HG02759 (cell line): ENCODE results near the gene ATF1.
"Not testable (repeated sequence)": the region's sequence is repeated elsewhere in the genome, so short reads cannot be mapped to it uniquely, and the experiment has no call there.

Source experiments
- ATAC-seq: cut with Tn5 transposase; IDR thresholded peaks from one replicate; pipeline ENCODE4 v1.9.1; 2021; ENCODE audit warnings: mild to moderate bottlenecking, moderate library complexity; ENCODE audit not compliant: unreplicated experiment

ATF1 gene

GRCh38 chr12:50855218-50855617 lies 91.3 kb downstream of the ATF1 start:
- ATAC-seq, result not testable (repeated sequence)

GRCh38 chr12:50855679-50856078 lies 91.8 kb downstream of the ATF1 start:
- ATAC-seq, result not testable (repeated sequence)

DNA sequence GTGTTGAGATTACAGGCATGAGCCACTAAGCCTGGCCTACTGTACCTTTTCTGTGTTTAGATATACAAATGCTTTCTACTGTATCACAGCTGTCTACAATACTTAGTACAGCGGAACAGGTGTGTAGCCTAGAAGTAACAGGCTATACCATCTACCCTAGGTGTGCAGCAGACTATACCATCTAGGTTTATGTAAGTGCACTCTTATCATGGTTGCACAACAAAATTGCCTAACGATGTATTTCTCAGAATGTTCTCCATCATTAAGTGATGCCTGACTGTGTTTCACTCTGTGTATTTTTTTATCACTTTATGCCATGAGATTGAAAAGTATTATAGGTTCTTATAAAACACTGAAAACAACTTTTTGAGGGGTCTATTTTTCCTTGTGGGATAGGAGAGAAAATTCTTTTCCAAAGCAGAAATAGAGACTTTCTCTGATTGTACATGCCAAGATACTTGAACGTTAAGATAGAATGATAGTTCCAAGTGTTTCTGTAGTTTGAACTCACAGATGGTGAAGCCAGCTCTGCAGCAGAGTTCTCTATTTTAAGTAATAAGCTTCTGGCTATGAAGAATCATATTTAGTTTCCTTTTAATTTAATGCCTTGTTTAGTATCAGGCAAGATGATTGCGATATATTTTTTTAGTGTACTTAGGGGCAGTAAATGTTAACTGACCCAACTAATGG lies 95.9 kb downstream of the ATF1 start:
- ATAC-seq, result no peak

GRCh38 chr12:50862316-50862715 lies 98.4 kb downstream of the ATF1 start:
- ATAC-seq, result no peak

DNA sequence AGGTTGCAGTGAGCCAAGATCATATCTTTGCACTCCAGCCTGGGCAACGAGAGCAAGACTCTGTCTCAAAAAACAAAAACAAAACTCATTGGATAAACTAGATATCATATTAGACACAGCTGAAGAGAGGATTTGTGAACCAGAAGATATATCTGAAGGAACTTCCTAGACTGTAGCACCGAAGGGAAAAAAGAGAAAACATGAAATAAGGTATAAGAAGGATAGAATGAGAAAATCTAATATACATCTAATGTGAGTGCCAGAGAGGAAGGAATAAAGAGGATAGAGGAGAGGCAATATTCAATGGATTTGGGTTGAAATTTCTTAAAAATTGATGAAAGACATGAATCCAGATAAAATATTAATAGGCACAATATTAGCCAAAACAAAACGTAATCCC lies 101.4 kb downstream of the ATF1 start:
- no peak for ATAC-seq

- not testable (repeated sequence) for ATAC-seq
Measured at GRCh38 chr12:50868881-50869280, 105.0 kb downstream of the ATF1 start.
